NCI-H1092 (cell line): ENCODE measurements around the gene MED13.
"Not testable (repeated sequence)": the region's sequence is repeated elsewhere in the genome, so short reads cannot be mapped to it uniquely, and the experiment has no call there.

Experiments used
- DNase-seq: peaks from one replicate; lab custom pipeline; 2025; lab: John Stamatoyannopoulos, UW

Gene MED13

GRCh38 chr17:61996916-61997605 lies 68.0 kb downstream of the MED13 start:
- no peak for DNase-seq

DNA sequence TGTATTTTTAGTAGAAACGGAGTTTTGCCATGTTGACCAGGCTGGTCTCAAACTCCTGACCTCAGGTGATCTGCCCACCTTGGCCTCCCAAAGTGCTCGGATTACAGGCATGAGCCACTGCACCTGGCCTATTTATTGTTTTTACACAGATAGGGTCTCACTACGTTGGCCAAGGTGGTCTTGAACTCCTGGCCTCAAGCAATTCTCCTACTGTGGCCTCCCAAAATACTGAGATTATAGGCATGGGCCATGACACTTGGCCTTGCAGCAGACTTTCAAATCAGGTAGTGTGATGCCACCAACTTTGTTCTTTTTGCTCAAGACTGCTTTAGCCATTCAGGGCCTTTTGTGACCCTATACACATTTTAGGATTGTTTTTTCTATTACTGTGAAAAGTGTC lies 75.6 kb downstream of the MED13 start:
- DNase-seq = no peak

- no peak for DNase-seq
Observed at GRCh38 chr17:61986898-61987297, 78.2 kb downstream of the MED13 start.

DNA sequence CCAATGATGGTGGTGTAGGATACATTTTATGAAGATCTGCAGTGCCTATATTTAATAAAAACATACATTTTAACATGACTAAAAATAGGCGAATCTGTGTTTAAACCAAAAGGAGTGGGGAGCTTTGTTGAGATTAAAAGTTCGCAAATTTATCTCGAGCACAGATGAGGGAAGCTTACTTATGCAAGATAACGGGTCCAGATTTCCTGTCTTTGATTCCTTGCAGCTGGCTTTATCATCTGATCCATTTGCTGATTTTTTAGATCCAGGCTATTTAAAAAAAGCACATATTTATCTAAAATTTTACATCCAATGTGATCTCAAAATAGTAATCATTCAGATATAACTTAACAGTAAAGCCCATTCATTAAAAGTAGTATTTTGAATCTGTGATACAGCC lies 80.3 kb downstream of the MED13 start:
- DNase-seq = no peak

- no peak for DNase-seq
Observed at GRCh38 chr17:61981323-61981722, 83.8 kb downstream of the MED13 start.

- no peak for DNase-seq
Observed at GRCh38 chr17:61980535-61980934, 84.5 kb downstream of the MED13 start.

DNA sequence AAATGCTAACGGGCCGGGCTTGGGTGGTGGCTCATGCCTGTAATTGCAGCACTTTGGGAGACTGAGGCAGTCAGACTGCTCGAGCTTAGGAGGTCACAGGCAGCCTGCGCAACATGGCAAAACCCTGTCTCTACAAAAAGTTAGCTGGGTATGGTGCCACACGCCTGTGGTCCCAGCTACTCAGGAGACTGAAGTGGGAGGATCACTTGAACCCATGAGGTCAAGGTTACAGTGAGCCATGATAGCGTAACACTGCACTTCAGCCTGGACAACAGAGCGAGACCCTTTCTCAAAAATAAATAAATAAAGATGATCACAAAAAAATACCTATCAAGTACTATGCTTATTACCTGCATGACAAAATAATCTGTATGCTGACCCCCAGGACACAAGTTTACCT lies 91.0 kb downstream of the MED13 start:
- DNase-seq = no peak

DNA sequence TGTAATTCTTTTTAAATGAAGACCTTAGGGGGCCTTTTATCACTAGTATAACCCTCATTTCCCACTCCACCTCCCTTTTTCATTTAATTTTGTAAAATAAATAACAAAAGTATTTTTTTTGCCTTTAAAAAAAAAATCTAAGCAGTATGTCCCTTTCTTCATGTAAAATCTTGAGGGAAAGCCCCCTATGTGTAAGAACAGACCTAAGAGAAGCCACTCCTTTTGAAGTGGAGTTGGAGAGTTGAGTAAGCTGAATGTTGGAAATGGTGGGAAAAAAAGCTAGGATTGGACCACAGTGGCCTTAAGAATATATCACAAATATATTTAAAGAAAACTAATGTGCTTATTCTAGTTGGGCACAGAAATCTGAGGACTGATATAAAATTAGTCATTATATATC lies 92.8 kb downstream of the MED13 start:
- no peak for DNase-seq

DNA sequence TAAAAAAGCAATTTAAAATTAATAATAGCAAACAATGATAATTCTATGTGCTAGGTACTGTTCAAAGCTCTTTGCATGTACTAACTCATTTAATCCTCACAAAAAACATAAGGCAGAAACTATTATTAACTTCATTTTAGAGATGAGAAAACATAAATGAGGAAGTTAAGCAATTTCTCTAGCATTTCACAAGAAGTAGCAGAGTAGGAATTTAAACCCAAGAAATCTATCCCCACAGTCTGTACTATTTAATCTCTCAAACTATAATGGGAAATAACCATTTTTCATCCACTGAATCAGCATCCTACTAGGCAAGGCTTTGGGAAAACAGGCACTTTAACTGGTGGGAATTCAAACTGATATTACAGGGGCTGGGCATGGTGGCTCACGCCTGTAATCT lies 95.0 kb downstream of the MED13 start:
- no peak for DNase-seq

GRCh38 chr17:61968757-61969156 lies 96.3 kb downstream of the MED13 start:
- no peak for DNase-seq

- DNase-seq = no peak
Observed at GRCh38 chr17:61967729-61968128, 97.3 kb downstream of the MED13 start.

GRCh38 chr17:61966191-61966590 lies 98.9 kb downstream of the MED13 start:
- no peak for DNase-seq

- no peak for DNase-seq
Observed at GRCh38 chr17:61955619-61956018, 109.5 kb downstream of the MED13 start.

DNA sequence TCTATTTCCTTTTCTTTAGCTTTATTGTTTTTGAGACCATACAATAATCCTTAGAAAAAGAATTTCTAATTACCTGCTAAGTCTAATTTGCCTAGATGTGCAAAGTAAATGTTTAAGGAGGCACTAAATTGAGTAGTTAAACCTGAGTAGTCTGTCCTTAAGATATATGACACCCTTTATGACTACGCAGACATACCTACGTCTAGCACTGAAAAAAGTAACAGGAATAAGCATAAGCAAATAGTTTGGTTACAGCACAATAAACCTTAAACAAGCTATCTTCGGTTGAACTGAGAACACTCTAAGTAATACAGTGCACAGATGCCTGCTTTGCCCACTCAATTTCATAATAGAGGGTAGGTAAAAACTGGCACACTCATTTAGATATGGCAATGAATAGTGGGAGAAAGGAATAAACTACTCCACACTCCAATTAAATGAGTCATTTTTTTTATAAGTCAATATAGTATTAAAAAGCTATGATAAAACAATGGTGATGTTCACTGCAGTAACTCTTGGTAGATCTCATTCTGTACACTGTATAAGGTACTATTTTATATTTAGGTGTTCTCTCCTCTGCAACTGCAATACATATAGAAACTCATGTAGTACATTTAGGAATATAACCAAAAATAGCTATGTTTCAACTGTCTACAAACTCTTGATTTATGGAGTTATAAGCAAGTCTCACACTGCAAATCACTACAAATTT lies 117.6 kb downstream of the MED13 start:
- no peak for DNase-seq

DNA sequence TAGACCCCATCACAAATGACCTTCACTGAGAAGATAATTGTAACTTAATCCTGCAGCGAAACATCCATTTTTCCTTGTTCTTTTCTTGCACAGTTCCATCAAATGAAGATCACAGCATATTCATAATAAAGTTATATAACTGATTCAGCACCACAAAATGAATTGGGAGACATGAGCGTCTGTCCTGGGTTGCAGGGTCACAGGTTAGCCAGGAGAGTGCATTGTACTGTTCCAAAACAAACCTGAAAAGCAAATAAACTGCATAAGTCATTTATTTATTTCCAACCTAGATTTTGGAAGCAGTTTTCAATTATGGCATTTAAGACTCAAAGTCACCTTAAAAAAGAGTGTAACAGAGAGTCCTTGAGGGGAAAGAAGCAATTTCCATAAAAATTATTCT lies 118.7 kb downstream of the MED13 start:
- no peak for DNase-seq

DNA sequence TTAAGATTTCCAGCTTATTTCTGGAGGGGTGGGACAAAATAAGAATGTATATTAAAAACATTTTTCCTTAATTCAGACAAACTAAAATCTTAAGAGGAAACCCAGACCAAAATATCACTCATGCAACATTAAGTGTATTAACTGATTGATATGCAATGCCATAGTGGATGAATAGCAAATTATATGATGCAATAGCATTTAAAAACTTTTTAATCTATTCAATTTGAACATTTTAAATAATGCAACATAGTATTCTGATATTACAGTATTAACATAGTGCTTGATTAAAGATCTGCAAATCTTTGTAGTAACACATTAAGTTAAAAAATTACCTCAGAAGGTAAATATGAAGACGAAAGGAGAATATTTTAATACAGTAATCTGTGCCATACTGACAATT lies 122.0 kb downstream of the MED13 start:
- DNase-seq = no peak

DNA sequence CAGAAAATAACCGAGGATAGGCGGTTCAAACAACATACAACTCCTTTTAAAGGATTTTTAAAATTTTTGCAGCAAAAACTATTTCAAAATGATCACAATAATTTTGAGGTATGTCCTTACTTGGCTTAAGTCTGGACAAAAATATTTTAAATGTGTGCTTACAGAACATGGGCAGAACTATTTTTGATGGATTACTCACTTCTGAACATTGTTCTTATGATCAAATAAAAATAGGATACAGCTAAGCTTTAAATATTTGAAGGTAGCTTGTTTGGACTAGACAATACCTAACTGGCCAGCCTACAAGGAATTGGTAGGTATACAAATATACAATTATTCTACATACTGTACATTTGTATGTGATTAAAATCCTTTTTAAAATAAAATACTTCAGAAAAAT lies 123.0 kb downstream of the MED13 start:
- DNase-seq = no peak

GRCh38 chr17:61928101-61928436 lies 137.0 kb downstream of the MED13 start:
- no peak for DNase-seq

DNA sequence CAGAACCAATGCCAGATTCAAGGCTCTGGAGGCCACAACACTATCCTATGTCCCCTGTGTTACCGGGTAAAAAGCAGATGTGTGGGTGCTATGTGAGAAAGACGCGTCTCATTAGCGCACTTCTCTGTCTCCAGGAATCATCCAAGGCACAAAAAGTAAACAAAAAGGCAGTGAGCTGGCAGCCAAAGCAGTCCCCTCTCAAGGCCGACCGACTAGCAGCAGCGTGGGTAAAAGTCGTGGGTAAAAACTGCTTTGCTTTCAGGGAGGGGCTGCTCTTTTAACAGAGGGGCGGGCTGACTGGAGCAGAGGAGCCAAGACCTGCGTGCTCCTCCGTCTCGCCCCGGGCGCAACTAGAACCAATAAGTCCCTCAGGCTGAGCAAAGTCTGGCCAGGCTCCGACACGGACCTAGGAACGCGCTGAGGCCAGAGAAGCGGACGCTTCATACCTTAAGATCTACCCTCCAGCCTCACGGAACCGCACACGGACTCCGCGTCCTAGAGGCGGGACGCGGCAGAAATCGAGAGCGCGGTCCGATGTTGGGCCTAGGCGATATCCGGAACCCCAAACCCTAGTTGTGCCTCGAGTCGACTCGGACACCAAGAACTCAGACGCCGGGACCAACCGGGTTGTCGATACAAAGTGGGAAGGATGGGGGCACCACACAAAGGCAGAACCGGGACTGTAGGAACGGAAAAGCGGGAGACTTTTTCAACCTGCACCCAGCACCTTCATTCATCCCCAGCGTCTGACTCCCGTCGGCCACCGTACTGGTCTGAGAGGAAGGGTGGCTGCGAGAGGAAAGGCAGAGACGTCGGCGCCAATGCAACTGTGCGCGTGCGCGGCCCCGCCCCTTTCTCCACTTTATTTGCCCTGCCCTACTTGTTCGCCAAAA lies 137.6 kb downstream of the MED13 start, which contains the start of gene INTS2:
Gene INTS2 (minus strand): TSS at position 775 of the 893 bp plus-strand sequence. CDS start 1,338 bp downstream, outside the sequence.
- peak; percentile 91 for DNase-seq

GRCh38 chr17:61926826-61927207 lies 138.3 kb downstream of the MED13 start:
- DNase-seq = no peak

- not testable (repeated sequence) for DNase-seq
Observed at GRCh38 chr17:61915162-61915561, 149.9 kb downstream of the MED13 start.

GRCh38 chr17:61908292-61909037 lies 156.6 kb downstream of the MED13 start:
- DNase-seq = no peak
